Ovary (tissue), 3 donors: ENCODE results near the gene MXD3.

Experiments used
- EP300 ChIP-seq: sonication (generic); formaldehyde crosslinking; IDR thresholded peaks from one replicate; pipeline ENCODE4 v1.6.1; 2017; ENCODE audit warnings: antibody characterized with exemption
- POLR2A ChIP-seq: fragments of 450-650 bp; IDR thresholded peaks from one replicate; pipeline ENCODE4 v1.6.1; 2017; ENCODE audit warnings: antibody characterized with exemption, mild to moderate bottlenecking, moderate library complexity
- TF ChIP-seq, protein P1 (sequence below), 3 donors: fragments of 450-650 bp in 2 of 3; fragments of 200-600 bp in 1 of 3; IDR thresholded peaks; one replicate each; pipeline versions ENCODE4 v1.5.1 to v1.8.0; 2016 to 2022; ENCODE audit warnings: antibody characterized with exemption in 3 of 3, mild to moderate bottlenecking in 1 of 3
- donor health status: DM: no; HTN: no; CAD: no.

DNA sequence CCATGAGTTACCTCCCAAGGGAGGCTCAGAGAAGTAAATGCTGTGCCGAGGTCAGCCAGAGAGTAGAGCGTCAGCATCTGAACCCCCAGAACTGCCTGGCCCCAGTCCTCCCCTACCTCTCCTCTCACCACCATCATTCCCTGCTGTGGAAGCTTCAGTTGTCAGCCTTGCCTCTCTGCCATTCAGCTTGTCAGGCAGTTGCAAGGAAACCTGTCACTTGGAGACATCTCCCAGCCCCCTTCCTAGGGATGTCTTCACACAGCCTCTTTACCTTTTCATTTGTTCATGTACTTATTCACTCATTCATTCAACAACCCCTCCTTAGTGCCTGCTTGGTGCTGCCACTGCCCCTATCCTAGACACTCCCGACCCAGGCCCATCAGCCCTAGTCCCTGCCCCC is 48.2 kb upstream of the MXD3 start:
- TF ChIP-seq, protein P1, sequence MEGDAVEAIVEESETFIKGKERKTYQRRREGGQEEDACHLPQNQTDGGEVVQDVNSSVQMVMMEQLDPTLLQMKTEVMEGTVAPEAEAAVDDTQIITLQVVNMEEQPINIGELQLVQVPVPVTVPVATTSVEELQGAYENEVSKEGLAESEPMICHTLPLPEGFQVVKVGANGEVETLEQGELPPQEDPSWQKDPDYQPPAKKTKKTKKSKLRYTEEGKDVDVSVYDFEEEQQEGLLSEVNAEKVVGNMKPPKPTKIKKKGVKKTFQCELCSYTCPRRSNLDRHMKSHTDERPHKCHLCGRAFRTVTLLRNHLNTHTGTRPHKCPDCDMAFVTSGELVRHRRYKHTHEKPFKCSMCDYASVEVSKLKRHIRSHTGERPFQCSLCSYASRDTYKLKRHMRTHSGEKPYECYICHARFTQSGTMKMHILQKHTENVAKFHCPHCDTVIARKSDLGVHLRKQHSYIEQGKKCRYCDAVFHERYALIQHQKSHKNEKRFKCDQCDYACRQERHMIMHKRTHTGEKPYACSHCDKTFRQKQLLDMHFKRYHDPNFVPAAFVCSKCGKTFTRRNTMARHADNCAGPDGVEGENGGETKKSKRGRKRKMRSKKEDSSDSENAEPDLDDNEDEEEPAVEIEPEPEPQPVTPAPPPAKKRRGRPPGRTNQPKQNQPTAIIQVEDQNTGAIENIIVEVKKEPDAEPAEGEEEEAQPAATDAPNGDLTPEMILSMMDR (IDR thresholded peaks at IDR 0.05) = no peak
- TF ChIP-seq EP300 = no peak
- no peak for TF ChIP-seq POLR2A
